GM18505 (cell line): ENCODE data around the gene CACNA1E.
"Not testable (repeated sequence)": the region's sequence is repeated elsewhere in the genome, so short reads cannot be mapped to it uniquely, and the experiment has no call there.

Experiments
- ATAC-seq: cut with Tn5 transposase; IDR thresholded peaks from one replicate; pipeline ENCODE4 v1.9.1; 2021; ENCODE audit not compliant: unreplicated experiment
- POLR2A ChIP-seq: IDR thresholded peaks from 4 replicates; pipeline ENCODE4 v1.6.1; 2011; ENCODE audit warnings: borderline replicate concordance; ENCODE audit not compliant: insufficient read depth, insufficient read length; ENCODE audit errors: extremely low read depth

CACNA1E gene

DNA sequence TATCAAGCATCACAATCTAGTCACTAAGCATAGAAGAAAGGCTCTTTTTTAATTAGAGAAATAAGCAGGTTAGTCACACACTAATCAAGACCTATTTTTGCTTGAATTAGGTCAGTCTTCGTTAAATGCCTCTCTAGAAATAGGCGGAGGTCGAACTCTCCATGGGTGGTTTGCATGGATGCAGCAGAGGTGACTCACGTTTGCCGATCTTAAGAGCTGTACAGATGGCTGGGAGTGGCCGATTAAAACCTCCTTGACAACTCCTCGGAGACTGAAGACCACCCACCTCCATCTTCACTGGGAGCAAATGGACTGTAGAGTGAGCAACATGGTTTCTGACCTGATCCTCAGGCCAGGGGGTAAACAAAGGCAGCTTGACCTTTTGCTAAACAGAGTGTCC, 328.9 kb downstream of the CACNA1E start:
- TF ChIP-seq POLR2A, result no peak
- no peak for ATAC-seq

DNA sequence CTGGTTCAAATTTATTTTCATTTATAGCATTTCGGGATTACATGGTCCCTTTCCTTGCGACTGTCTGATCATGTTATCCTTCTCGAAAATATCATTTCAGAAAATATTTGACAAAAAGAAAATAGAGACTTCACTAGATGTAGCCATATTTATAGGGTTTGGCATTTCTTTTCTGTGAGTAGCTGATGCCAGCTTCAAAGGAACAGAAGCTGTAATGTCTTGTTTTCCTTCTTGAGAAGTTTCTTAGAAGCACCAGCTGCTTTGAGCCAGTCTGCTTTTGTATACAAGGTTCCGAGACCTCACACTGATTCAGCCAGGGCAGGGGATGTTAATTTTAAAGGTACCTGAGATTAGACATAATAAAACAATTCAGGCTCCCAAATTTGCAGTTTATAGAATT, 329.9 kb downstream of the CACNA1E start:
- no peak for TF ChIP-seq POLR2A
- no peak for ATAC-seq

GRCh38 chr1:181816608-181817007, 333.3 kb downstream of the CACNA1E start:
- no peak for ATAC-seq
- no peak for TF ChIP-seq POLR2A

DNA sequence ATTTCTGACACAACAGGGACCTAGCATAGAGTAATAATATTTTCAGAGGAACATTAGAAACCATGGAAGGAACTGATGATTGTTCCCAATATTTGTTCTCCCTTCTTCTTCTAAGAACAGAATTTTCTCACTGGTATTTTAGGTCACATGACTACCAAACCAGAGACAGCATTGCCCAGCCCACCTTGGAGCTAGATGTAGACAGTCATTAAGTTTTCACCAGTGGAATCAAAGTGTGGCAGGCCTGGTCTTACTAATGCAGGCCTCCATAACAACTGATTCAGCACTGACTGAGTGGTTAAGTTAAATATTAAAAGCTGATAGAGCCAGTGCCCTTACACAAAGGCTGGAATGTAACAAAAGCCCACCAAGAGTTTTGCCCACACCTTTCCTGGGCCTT, 333.8 kb downstream of the CACNA1E start:
- TF ChIP-seq POLR2A, result no peak
- ATAC-seq, result no peak

DNA sequence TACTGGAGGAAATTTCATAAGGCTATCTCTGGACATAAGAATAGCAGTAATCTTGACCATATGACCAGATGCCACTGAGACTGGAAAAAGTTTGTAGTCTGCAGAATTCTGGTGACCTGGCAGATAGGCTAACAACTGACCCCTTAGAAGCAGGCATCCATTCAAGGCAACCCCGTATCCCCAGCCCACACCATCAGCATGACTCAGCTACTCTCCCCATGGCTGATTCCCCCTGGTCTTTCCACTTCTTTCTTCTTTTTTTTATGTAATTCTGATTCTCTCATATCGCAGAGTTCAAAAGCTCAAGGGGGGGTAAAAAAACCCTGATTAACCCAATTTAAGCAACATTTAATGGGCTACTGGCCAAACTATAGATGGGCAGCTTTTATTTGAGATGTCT, 335.1 kb downstream of the CACNA1E start:
- no peak for TF ChIP-seq POLR2A
- ATAC-seq, result no peak

GRCh38 chr1:181818943-181819342, 335.6 kb downstream of the CACNA1E start:
- no peak for ATAC-seq
- no peak for TF ChIP-seq POLR2A

DNA sequence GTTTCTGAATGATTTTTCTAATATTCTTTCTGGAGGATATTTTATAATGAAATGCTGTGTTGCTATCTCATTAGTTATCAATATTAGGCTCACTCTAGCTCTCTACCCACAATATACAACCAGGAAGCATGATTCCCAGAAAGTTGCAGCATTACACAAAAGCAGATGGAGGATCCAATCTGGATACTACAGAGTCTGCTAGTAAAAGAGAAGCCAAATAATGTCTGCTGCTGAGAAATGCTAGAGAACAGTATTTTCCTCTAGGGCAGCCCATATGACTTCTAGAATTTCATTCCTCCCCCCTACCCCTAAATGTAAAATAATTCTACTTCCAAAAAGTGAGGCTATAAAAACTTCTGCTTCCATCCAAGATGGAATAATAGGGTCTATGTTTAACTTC, 338.4 kb downstream of the CACNA1E start:
- TF ChIP-seq POLR2A, result no peak
- no peak for ATAC-seq

DNA sequence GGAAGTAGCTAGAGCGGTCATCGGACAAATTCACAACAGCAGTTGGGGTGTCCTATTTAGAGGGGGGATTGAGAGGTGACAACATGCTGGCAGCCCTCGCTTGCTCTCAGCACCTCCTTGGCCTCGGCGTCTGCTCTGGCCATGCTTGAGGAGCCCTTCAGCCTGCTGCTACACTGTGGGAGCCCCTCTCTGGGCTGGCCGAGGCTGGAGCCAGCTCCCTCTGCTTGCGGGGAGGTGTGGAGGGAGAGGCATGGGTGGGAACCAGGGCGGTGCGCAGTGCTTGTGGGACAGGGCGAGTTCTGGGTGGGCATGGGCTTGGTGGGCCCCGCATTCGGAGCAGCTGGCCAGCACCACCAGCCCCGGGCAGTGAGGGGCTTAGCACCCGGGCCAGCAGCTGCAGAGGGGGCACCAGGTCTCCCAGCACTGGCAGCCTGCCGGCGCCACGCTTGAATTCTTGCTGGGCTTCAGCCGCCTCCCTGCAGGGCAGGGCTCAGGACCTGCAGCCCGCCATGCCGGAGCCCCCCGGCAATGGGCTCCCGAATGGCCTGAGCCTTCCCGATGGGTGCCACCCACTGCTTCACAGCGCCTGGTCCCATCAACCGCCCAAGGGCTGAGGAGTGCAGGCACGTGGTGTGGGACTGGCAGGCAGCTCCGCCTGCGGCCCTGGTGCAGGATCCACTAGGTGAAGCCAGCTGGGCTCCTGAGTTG, 349.0 kb downstream of the CACNA1E start:
- ATAC-seq, result not testable (repeated sequence)

- no peak for TF ChIP-seq POLR2A
- ATAC-seq, result no peak
Measured at GRCh38 chr1:181846001-181846645, 362.8 kb downstream of the CACNA1E start.

DNA sequence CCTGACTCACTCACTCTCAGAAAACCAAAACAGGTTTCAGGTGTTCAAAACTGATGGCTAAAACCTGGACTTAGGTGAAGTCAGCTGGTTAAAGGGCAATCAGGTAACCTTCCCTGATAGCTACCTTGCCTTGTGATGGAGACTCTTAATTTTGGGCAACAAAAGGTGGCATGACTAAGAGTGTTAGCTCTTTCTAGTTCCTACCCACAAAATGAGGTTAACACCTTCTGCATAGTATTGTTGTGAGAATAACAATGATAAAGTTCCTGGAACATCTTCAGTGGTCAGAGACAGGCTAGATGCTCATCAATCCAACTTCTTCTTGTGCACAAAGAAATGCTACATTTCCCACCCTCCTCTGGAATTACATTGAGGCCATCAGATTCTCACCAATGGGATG, 363.4 kb downstream of the CACNA1E start:
- ATAC-seq, result no peak
- no peak for TF ChIP-seq POLR2A

- no peak for TF ChIP-seq POLR2A
- ATAC-seq, result no peak
Measured at GRCh38 chr1:181849071-181849470, 365.8 kb downstream of the CACNA1E start.

DNA sequence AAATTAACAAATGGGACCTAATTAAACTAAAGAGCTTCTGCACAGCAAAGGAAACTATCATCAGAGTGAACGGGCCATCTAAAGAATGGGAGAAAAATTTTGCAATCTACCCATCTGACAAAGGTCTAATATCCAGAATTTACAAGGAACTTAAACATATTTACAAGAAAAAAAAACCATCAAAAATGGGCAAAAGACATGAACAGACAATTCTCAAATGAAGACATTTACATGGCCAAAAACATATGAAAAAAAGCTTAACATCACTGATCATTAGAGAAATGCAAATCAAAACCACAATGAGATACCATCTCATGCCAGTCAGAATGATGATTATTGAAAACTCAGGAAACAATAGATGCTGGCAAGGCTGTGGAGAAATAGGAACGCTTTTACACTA, 370.9 kb downstream of the CACNA1E start:
- ATAC-seq, result not testable (repeated sequence)

DNA sequence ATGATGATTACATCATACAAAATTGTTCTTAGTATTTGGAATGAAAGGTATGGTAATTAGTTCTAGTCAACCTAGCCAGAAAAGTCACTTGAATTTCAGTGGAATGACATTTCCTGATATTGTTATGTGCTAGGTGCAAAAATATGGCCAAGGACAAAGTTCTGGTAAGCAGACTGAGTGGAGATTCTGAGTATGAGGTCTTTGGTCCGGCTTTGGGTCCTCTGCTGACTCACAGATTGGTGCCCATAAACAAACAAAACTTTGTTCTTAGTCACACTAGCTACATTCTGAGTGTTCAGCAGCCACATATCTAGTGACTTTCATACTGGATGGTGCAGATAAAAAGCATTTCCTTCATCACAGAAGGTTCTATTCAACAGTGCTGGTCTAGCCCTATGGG, 372.1 kb downstream of the CACNA1E start:
- TF ChIP-seq POLR2A, result no peak
- ATAC-seq, result no peak
